ENCODE measurements around the gene GABRA5. TPM values are rescaled to one million over a fixed set of nuclear protein-coding genes. Genes with fewer than 3 reads are reported as not detected.

Gene GABRA5
- total RNA-seq, 6 experiments from 2014 or later: 2.0 to 4.9 (median 3.2) TPM

DNA sequence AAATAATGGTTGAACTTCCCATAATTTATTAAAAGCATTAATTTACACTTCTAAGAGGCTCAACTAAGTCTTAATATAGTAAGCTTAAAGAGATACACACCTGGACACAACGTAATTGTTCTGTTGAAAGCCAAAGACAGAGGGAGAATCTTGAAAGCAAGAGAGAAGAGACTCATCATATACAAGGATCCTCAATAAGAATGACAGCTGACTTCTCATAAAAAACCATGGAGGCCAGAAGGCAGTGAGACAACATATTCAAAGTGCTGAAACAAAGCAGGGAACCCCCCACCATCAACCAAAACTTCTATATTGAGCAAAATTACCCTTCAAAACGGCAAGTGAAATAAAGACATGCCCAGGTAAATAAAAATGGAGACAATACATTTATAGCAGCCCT, 87.5 kb downstream of the GABRA5 start:
- no peak for DNase-seq
- H3K4me1 Mint-ChIP-seq (ENCODE audit: low read depth): no peaks in the 10 kb centered on the region
- no peaks in the 10 kb centered on the region for H3K36me3 Mint-ChIP-seq (ENCODE audit: low read depth)
- TF ChIP-seq CTCF (IDR thresholded peaks at IDR 0.05): no peak
- H3K4me3 Mint-ChIP-seq: no peak overlapping the region
- H3K27ac Mint-ChIP-seq: no peak overlapping the region
- H3K9me3 Mint-ChIP-seq: peaks cover 24% of the 10 kb centered on the region
- H3K27me3 Mint-ChIP-seq (ENCODE audit: insufficient read depth): no peaks in the 10 kb centered on the region

DNA sequence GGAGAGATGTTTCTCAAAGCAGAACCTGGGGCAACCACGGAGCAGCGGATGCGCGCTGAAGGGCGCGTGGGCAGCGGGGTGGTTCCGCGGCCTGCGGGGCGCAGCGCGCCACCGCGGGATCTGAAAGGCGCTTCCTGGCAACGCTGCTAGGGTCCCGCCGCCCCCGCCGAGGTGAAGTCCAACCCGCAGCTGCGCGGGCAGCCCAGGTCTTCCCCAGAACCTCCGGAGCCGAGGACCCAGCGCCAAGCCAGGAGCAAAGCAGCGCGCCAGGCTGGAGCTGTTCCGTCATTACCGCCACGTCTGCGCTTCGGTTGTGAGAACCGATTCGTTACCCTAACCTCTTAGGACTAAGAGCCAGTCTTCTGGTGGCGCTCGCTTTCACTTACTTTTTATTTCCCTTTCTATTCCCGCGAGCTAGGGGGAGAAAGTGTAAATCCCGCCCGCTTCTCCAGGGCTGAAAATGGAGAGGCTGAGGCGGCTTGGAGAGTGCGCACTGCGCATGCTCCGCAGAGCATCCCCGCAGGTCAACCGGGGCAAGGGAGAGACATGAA, 100.9 kb downstream of the GABRA5 start:
- Mint-ChIP-seq H3K36me3 (ENCODE audit: low read depth) (peaks cover 5% of the 10 kb centered on the region; the same call in 1 of the 2 replicates), H3K27ac (no peak overlapping the region), H3K4me3 (no peak overlapping the region), H3K4me1 (ENCODE audit: low read depth) (no peaks in the 10 kb centered on the region), H3K27me3 (ENCODE audit: insufficient read depth) (no peaks in the 10 kb centered on the region; the same call in 1 of the 2 replicates), H3K9me3 (peaks cover 22% of the 10 kb centered on the region)
- DNase-seq: no peak
- no peak for TF ChIP-seq CTCF (IDR thresholded peaks at IDR 0.05)

GRCh38 chr15:26968806-26969205, 101.9 kb downstream of the GABRA5 start:
- Mint-ChIP-seq H3K36me3 (ENCODE audit: low read depth) (peaks cover 5% of the 10 kb centered on the region; the same call in 1 of the 2 replicates), H3K27ac (no peak overlapping the region), H3K9me3 (peaks cover 22% of the 10 kb centered on the region), H3K4me3 (no peak overlapping the region), H3K4me1 (ENCODE audit: low read depth) (no peaks in the 10 kb centered on the region), H3K27me3 (ENCODE audit: insufficient read depth) (no peaks in the 10 kb centered on the region; the same call in 1 of the 2 replicates)
- no peak for DNase-seq
- no peak for TF ChIP-seq CTCF (IDR thresholded peaks at IDR 0.05)

DNA sequence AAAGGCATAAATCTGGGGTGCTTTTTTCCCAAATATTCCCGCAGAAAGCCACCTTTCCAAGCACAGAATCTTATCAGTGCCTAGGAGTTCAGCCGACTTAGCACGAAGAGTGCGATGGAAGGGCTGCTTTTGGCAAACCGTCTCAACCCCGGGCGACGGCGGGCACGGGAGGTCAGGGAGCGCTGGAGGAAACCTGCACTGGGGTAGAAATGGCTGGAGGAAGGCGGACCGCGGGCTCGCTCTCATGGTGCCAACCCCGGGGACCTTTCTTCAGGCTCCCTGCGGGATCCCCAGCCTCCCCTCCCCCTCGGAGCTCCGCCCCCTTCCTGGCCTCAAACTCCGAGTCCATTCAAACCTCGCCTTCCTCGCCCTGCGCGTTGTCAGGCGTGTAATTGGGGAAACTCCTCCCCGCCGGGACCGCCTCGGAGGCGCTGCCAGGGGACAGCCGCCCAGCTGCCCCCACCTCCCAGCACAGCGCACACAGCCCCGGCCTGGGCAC, 103.9 kb downstream of the GABRA5 start, which contains the start of gene GABRG3:
GABRG3 (plus strand) TSS at position 470 of the 499 bp plus-strand sequence.
- peaks cover 5% of the 10 kb centered on the region; the same call in 1 of the 2 replicates for H3K36me3 Mint-ChIP-seq (ENCODE audit: low read depth)
- H3K9me3 Mint-ChIP-seq: peaks cover 18% of the 10 kb centered on the region
- H3K4me3 Mint-ChIP-seq: no peak within 1 kb of the TSS
- no peak for DNase-seq
- no peak for TF ChIP-seq CTCF (IDR thresholded peaks at IDR 0.05)
- no peak within 1 kb of the TSS for H3K27ac Mint-ChIP-seq
- H3K4me1 Mint-ChIP-seq (ENCODE audit: low read depth): no peaks in the 10 kb centered on the region
- no peaks in the 10 kb centered on the region; the same call in 1 of the 2 replicates for H3K27me3 Mint-ChIP-seq (ENCODE audit: insufficient read depth)

DNA sequence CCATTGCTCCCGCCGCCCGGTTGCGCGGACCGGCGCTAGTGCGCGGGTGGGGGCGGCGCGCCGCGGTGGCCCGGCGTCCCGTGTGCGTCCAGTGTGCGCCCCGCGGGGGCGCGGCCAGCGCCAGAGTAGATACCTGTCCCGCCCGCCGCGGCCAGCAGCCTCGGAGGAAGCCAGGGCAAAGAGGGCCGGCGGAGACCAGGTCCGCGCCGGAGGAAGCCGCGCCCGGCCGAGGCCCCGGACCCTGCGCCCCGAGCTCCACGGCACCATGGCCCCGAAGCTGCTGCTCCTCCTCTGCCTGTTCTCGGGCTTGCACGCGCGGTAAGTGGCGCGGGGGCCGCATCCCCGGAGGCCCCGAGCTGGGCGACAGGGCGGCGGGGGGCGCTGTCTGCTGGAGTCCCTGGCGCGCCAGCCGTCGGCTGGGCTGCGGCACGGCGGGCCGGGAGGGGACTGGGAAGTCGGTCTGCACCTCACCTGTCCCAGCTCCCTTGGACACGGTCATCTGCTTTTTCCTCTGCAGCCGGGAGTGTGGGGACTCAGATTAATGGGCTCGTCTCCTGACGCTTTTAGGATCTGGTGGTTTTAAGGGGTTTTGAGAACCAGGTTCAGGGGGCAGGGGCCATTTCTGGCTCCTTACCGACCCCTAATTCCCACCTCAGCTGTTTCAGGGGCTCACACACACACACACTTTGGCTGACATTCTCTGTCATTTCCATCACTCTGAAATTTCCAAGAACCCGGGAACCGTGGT, 104.6 kb downstream of the GABRA5 start:
- no peak for TF ChIP-seq CTCF (IDR thresholded peaks at IDR 0.05)
- no peak overlapping the region for H3K4me3 Mint-ChIP-seq
- H3K27me3 Mint-ChIP-seq (ENCODE audit: insufficient read depth): no peaks in the 10 kb centered on the region; the same call in 1 of the 2 replicates

More for the DNA sequence above, 104.6 kb downstream of the GABRA5 start:
- peaks cover 5% of the 10 kb centered on the region; the same call in 1 of the 2 replicates for H3K36me3 Mint-ChIP-seq (ENCODE audit: low read depth)
- no peak overlapping the region for H3K27ac Mint-ChIP-seq
- peaks cover 18% of the 10 kb centered on the region for H3K9me3 Mint-ChIP-seq
- DNase-seq: no peak
- no peaks in the 10 kb centered on the region for H3K4me1 Mint-ChIP-seq (ENCODE audit: low read depth)
